GM23338 (cell line): ENCODE results near the gene CDK17. TPM values are rescaled to one million over a fixed set of nuclear protein-coding genes. Genes with fewer than 3 reads are reported as not detected.

Experiments
- ATAC-seq: fragments of 200-7000 bp; cut with Tn5 transposase; 3 replicates; pipeline ENCODE4 v1.9.1; 2020
- DNase-seq: peaks from one replicate; pipeline ENCODE4 v3.0.0-alpha.2; 2015; ENCODE audit warnings: low spot score
- H2AFZ ChIP-seq: fragments of 200-600 bp; sonication (generic); 2 replicates; pipeline ENCODE4 v1.8.0; 2016; ENCODE audit warnings: antibody characterized with exemption, mild to moderate bottlenecking, moderate library complexity
- H3F3A ChIP-seq: fragments of 200-600 bp; sonication (generic); replicated peaks from 2 replicates; pipeline ENCODE4 v1.8.0; 2017; ENCODE audit warnings: antibody characterized with exemption, mixed run types, low read depth
- H3K27ac ChIP-seq: fragments of 200-600 bp; sonication (generic); 2 replicates; pipeline ENCODE4 v1.6.1; 2016; ENCODE audit warnings: low read depth
- H3K27me3 ChIP-seq: fragments of 200-600 bp; sonication (generic); 2 replicates; pipeline ENCODE4 v1.8.0; 2016; ENCODE audit warnings: mild to moderate bottlenecking, mixed run types, moderate library complexity; ENCODE audit not compliant: insufficient read depth
- H3K36me3 ChIP-seq: fragments of 200-600 bp; sonication (generic); 2 replicates; pipeline ENCODE4 v1.8.0; 2016; ENCODE audit warnings: mild to moderate bottlenecking; ENCODE audit not compliant: insufficient read depth
- H3K4me1 ChIP-seq: fragments of 200-600 bp; sonication (generic); 2 replicates; pipeline ENCODE4 v1.8.0; 2016; ENCODE audit warnings: mild to moderate bottlenecking, moderate library complexity; ENCODE audit not compliant: insufficient read depth
- H3K4me2 ChIP-seq: fragments of 200-600 bp; sonication (generic); 2 replicates; pipeline ENCODE4 v1.7.1; 2017; ENCODE audit warnings: mixed run types
- H3K4me3 ChIP-seq: fragments of 200-600 bp; sonication (generic); 2 replicates; pipeline ENCODE4 v1.6.1; 2016; ENCODE audit warnings: mixed run types
- H3K79me2 ChIP-seq: fragments of 200-600 bp; sonication (generic); replicated peaks from 2 replicates; pipeline ENCODE4 v1.8.0; 2017; ENCODE audit warnings: mild to moderate bottlenecking; ENCODE audit not compliant: insufficient read depth
- H3K9me2 ChIP-seq: fragments of 200-600 bp; sonication (generic); 2 replicates; pipeline ENCODE4 v1.8.0; 2017; ENCODE audit not compliant: insufficient read depth
- H4K20me1 ChIP-seq: fragments of 200-600 bp; sonication (generic); replicated peaks from 2 replicates; pipeline ENCODE4 v1.8.0; 2017; ENCODE audit warnings: mild to moderate bottlenecking; ENCODE audit not compliant: insufficient read depth
- H3K27ac Mint-ChIP-seq: 2 replicates; pipeline ENCODE4 v1.8.0; 2020; ENCODE audit warnings: inconsistent platforms, mild to moderate bottlenecking, moderate library complexity, mixed read lengths
- H3K27me3 Mint-ChIP-seq: 3 replicates; pipeline ENCODE4 v1.8.0; 2022; ENCODE audit warnings: low read depth, mild to moderate bottlenecking, moderate library complexity, mixed read lengths, inconsistent platforms; ENCODE audit not compliant: insufficient read depth, poor library complexity
- H3K36me3 Mint-ChIP-seq: 3 replicates; pipeline ENCODE4 v1.8.0; 2021; ENCODE audit warnings: low read depth, mild to moderate bottlenecking, inconsistent platforms, moderate library complexity, mixed read lengths
- H3K4me1 Mint-ChIP-seq: 3 replicates; pipeline ENCODE4 v1.8.0; 2020; ENCODE audit warnings: mild to moderate bottlenecking, inconsistent platforms, mixed read lengths
- H3K4me3 Mint-ChIP-seq: 3 replicates; pipeline ENCODE4 v1.8.0; 2021; ENCODE audit warnings: moderate library complexity, mild to moderate bottlenecking, inconsistent platforms, mixed read lengths
- H3K9me3 Mint-ChIP-seq: 3 replicates; pipeline ENCODE4 v1.8.0; 2020; ENCODE audit warnings: moderate library complexity, mild to moderate bottlenecking, inconsistent platforms, mixed read lengths
- CREB1 ChIP-seq: fragments of 250-450 bp; sonication (Bioruptor Pico); IDR thresholded peaks from 2 replicates; pipeline ENCODE4 v1.5.0; 2020; ENCODE audit warnings: low read depth, mild to moderate bottlenecking, moderate library complexity
- EZH2 ChIP-seq: fragments of 200-600 bp; sonication (generic); IDR thresholded peaks from one replicate; pipeline ENCODE4 v1.8.0; 2017; ENCODE audit warnings: antibody characterized with exemption, mild to moderate bottlenecking, low read depth; ENCODE audit not compliant: unreplicated experiment
- EZH2phosphoT487 ChIP-seq: fragments of 200-600 bp; sonication (generic); IDR thresholded peaks from one replicate; pipeline ENCODE4 v1.8.1; 2018; ENCODE audit warnings: antibody characterized with exemption; ENCODE audit not compliant: unreplicated experiment
- JUNB ChIP-seq: IDR thresholded peaks from one replicate; pipeline ENCODE4 v1.6.1; 2016; ENCODE audit warnings: antibody characterized with exemption; ENCODE audit not compliant: unreplicated experiment
- NANOG ChIP-seq: IDR thresholded peaks from 2 replicates; pipeline ENCODE4 v1.6.1; 2016; ENCODE audit warnings: antibody characterized with exemption, borderline replicate concordance
- POLR2AphosphoS5 ChIP-seq: IDR thresholded peaks from 2 replicates; pipeline ENCODE4 v1.6.1; 2016; ENCODE audit warnings: antibody characterized with exemption, low read depth
- STAT1 ChIP-seq: IDR thresholded peaks from one replicate; pipeline ENCODE4 v1.6.1; 2016; ENCODE audit warnings: antibody characterized with exemption; ENCODE audit not compliant: unreplicated experiment
- ZNF114 ChIP-seq: fragments of 250-450 bp; sonication (Bioruptor Pico); IDR thresholded peaks from 2 replicates; pipeline ENCODE4 v1.5.0; 2020; ENCODE audit warnings: mild to moderate bottlenecking, moderate library complexity
- ZNF331 ChIP-seq: fragments of 250-450 bp; sonication (Bioruptor Pico); IDR thresholded peaks from 2 replicates; pipeline ENCODE4 v1.5.0; 2020; ENCODE audit warnings: low read depth, mild to moderate bottlenecking, moderate library complexity
- polyA plus RNA-seq: library from polyadenylated mRNA; unstranded; fragments of >200 nt; fragmentation: Nextera tagmentation; extraction: Ambion mirVana; gene quantifications from 2 replicates; pipeline ENCODE4 v1.2.1, GENCODE V29; 2016
- total RNA-seq: library from RNA; depleted of rRNA; stranded (reverse); fragments of >200 nt; shearing (Covaris generic); gene quantifications from 2 replicates; pipeline ENCODE4 v1.2.3, GENCODE V29; 2014
- TF ChIP-seq, protein P1 (sequence below): IDR thresholded peaks from 2 replicates; pipeline ENCODE4 v1.6.1; 2016; ENCODE audit warnings: antibody characterized with exemption
- TF ChIP-seq, protein P2 (sequence below): fragments of 250-450 bp; sonication (Bioruptor Pico); IDR thresholded peaks from 2 replicates; pipeline ENCODE4 v1.5.0; 2020; ENCODE audit warnings: mild to moderate bottlenecking, moderate library complexity
- TF ChIP-seq, protein P3 (sequence below), 2 experiments: fragments of 200-600 bp in 1 of 2; sonication (generic) in 1 of 2; conservative IDR thresholded peaks; 2 replicates each; pipeline versions ENCODE4 v1.5.1 to v1.6.1; 2016 to 2017; ENCODE audit warnings: antibody characterized with exemption in 2 of 2, low read depth in 2 of 2, mild to moderate bottlenecking in 2 of 2, moderate library complexity in 1 of 2
- TF ChIP-seq, protein P4 (sequence below): IDR thresholded peaks from one replicate; pipeline ENCODE4 v1.6.1; 2018; ENCODE audit warnings: antibody characterized with exemption; ENCODE audit not compliant: unreplicated experiment

Gene CDK17
- total and polyA plus RNA-seq, 2 experiments from 2014 or later: 7.6 to 34.2 TPM

DNA sequence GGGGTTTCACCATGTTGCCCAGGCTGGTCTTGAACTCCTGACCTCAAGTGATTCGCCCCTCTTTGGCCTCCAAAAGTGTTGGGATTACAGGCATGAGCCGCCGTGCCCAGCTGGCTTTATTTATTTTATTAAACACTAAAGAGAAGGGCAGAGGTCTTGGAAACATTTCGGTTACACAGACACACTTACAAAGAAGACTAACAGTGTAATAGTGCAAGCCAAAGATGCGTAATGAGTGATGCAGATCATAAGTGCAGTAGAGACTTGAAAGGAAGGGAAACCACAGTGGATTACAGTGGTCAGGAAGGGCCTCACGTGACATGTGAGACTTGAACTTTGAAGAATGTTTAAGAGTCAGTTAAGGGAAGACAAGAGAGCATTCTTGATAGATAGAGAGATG lies 33.9 kb upstream of the CDK17 start:
- no peaks in the 10 kb centered on the region for H3F3A ChIP-seq
- H3K36me3 ChIP-seq: no peaks in the 10 kb centered on the region
- no peak overlapping the region for H3K27ac ChIP-seq
- Mint-ChIP-seq H3K9me3 (peaks cover 3% of the 10 kb centered on the region; the same call in 1 of the 3 replicates), H3K4me3 (no peak overlapping the region), H3K4me1 (no peaks in the 10 kb centered on the region), H3K27ac (no peak overlapping the region), H3K36me3 (no peaks in the 10 kb centered on the region), H3K27me3 (peaks cover 2% of the 10 kb centered on the region)
- no peaks in the 10 kb centered on the region for H4K20me1 ChIP-seq
- no peaks in the 10 kb centered on the region for H3K4me1 ChIP-seq
- no peaks in the 10 kb centered on the region for H3K27me3 ChIP-seq
- H3K9me2 ChIP-seq: no peaks in the 10 kb centered on the region
- no peak overlapping the region for H2AFZ ChIP-seq
- TF ChIP-seq CREB1 (CRISPR knock-in tag) (no peak), NANOG (no peak), JUNB (no peak), ZNF114 (CRISPR knock-in tag) (no peak), POLR2AphosphoS5 (no peak), ZNF331 (CRISPR knock-in tag) (no peak), EZH2phosphoT487 (no peak), EZH2 (no peak), STAT1 (no peak)
- TF ChIP-seq, protein P1, sequence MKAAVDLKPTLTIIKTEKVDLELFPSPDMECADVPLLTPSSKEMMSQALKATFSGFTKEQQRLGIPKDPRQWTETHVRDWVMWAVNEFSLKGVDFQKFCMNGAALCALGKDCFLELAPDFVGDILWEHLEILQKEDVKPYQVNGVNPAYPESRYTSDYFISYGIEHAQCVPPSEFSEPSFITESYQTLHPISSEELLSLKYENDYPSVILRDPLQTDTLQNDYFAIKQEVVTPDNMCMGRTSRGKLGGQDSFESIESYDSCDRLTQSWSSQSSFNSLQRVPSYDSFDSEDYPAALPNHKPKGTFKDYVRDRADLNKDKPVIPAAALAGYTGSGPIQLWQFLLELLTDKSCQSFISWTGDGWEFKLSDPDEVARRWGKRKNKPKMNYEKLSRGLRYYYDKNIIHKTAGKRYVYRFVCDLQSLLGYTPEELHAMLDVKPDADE: no peak
- TF ChIP-seq, protein P2, sequence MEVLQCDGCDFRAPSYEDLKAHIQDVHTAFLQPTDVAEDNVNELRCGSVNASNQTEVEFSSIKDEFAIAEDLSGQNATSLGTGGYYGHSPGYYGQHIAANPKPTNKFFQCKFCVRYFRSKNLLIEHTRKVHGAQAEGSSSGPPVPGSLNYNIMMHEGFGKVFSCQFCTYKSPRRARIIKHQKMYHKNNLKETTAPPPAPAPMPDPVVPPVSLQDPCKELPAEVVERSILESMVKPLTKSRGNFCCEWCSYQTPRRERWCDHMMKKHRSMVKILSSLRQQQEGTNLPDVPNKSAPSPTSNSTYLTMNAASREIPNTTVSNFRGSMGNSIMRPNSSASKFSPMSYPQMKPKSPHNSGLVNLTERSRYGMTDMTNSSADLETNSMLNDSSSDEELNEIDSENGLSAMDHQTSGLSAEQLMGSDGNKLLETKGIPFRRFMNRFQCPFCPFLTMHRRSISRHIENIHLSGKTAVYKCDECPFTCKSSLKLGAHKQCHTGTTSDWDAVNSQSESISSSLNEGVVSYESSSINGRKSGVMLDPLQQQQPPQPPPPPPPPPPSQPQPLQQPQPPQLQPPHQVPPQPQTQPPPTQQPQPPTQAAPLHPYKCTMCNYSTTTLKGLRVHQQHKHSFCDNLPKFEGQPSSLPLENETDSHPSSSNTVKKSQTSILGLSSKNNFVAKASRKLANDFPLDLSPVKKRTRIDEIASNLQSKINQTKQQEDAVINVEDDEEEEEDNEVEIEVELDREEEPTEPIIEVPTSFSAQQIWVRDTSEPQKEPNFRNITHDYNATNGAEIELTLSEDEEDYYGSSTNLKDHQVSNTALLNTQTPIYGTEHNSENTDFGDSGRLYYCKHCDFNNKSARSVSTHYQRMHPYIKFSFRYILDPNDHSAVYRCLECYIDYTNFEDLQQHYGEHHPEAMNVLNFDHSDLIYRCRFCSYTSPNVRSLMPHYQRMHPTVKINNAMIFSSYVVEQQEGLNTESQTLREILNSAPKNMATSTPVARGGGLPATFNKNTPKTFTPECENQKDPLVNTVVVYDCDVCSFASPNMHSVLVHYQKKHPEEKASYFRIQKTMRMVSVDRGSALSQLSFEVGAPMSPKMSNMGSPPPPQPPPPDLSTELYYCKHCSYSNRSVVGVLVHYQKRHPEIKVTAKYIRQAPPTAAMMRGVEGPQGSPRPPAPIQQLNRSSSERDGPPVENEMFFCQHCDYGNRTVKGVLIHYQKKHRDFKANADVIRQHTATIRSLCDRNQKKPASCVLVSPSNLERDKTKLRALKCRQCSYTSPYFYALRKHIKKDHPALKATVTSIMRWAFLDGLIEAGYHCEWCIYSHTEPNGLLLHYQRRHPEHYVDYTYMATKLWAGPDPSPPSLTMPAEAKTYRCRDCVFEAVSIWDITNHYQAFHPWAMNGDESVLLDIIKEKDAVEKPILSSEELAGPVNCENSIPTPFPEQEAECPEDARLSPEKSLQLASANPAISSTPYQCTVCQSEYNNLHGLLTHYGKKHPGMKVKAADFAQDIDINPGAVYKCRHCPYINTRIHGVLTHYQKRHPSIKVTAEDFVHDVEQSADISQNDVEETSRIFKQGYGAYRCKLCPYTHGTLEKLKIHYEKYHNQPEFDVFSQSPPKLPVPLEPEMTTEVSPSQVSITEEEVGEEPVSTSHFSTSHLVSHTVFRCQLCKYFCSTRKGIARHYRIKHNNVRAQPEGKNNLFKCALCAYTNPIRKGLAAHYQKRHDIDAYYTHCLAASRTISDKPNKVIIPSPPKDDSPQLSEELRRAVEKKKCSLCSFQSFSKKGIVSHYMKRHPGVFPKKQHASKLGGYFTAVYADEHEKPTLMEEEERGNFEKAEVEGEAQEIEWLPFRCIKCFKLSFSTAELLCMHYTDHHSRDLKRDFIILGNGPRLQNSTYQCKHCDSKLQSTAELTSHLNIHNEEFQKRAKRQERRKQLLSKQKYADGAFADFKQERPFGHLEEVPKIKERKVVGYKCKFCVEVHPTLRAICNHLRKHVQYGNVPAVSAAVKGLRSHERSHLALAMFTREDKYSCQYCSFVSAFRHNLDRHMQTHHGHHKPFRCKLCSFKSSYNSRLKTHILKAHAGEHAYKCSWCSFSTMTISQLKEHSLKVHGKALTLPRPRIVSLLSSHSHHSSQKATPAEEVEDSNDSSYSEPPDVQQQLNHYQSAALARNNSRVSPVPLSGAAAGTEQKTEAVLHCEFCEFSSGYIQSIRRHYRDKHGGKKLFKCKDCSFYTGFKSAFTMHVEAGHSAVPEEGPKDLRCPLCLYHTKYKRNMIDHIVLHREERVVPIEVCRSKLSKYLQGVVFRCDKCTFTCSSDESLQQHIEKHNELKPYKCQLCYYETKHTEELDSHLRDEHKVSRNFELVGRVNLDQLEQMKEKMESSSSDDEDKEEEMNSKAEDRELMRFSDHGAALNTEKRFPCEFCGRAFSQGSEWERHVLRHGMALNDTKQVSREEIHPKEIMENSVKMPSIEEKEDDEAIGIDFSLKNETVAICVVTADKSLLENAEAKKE (CRISPR knock-in tag): no peak
- TF ChIP-seq, protein P3, sequence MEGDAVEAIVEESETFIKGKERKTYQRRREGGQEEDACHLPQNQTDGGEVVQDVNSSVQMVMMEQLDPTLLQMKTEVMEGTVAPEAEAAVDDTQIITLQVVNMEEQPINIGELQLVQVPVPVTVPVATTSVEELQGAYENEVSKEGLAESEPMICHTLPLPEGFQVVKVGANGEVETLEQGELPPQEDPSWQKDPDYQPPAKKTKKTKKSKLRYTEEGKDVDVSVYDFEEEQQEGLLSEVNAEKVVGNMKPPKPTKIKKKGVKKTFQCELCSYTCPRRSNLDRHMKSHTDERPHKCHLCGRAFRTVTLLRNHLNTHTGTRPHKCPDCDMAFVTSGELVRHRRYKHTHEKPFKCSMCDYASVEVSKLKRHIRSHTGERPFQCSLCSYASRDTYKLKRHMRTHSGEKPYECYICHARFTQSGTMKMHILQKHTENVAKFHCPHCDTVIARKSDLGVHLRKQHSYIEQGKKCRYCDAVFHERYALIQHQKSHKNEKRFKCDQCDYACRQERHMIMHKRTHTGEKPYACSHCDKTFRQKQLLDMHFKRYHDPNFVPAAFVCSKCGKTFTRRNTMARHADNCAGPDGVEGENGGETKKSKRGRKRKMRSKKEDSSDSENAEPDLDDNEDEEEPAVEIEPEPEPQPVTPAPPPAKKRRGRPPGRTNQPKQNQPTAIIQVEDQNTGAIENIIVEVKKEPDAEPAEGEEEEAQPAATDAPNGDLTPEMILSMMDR (conservative IDR thresholded peaks at IDR 0.05; ENCODE audit: low read depth in 2 of 2): no peak
- TF ChIP-seq, protein P4, sequence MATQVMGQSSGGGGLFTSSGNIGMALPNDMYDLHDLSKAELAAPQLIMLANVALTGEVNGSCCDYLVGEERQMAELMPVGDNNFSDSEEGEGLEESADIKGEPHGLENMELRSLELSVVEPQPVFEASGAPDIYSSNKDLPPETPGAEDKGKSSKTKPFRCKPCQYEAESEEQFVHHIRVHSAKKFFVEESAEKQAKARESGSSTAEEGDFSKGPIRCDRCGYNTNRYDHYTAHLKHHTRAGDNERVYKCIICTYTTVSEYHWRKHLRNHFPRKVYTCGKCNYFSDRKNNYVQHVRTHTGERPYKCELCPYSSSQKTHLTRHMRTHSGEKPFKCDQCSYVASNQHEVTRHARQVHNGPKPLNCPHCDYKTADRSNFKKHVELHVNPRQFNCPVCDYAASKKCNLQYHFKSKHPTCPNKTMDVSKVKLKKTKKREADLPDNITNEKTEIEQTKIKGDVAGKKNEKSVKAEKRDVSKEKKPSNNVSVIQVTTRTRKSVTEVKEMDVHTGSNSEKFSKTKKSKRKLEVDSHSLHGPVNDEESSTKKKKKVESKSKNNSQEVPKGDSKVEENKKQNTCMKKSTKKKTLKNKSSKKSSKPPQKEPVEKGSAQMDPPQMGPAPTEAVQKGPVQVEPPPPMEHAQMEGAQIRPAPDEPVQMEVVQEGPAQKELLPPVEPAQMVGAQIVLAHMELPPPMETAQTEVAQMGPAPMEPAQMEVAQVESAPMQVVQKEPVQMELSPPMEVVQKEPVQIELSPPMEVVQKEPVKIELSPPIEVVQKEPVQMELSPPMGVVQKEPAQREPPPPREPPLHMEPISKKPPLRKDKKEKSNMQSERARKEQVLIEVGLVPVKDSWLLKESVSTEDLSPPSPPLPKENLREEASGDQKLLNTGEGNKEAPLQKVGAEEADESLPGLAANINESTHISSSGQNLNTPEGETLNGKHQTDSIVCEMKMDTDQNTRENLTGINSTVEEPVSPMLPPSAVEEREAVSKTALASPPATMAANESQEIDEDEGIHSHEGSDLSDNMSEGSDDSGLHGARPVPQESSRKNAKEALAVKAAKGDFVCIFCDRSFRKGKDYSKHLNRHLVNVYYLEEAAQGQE: no peak
- no peak for ATAC-seq
- H3K79me2 ChIP-seq: no peaks in the 10 kb centered on the region
- no peak overlapping the region for H3K4me3 ChIP-seq
- no peak for DNase-seq
- H3K4me2 ChIP-seq: no peak overlapping the region
